ENCODE measurements around the gene PSAP. TPM values are rescaled to one million over a fixed set of nuclear protein-coding genes. Genes with fewer than 3 reads are reported as not detected.
A peak's percentile ranks its signal among the peaks of the same experiment; 100 is the strongest.

Gene PSAP
- total RNA-seq, 1 donor from 2014 or later: 358 TPM

- Histone ChIP-seq H3K4me1 (no peaks in the 10 kb centered on the region), H3F3A (ENCODE audit: low read depth) (no peaks in the 10 kb centered on the region), H2AFZ (replicated peaks) (no peak overlapping the region), H3K79me2 (ENCODE audit: low read depth) (no peaks in the 10 kb centered on the region), H3K4me3 (no peak overlapping the region), H3K27me3 (no peaks in the 10 kb centered on the region), H3K9me3 (ENCODE audit: low read depth) (no peaks in the 10 kb centered on the region), H4K20me1 (ENCODE audit: low read depth) (no peaks in the 10 kb centered on the region), H3K36me3 (no peaks in the 10 kb centered on the region), H3K27ac (no peak overlapping the region), H3K4me2 (no peak overlapping the region), H3K9ac (no peak overlapping the region)
- DNase-seq (ENCODE audit: low spot score): peak; percentile 76
- H3K9me3 Mint-ChIP-seq: no peaks in the 10 kb centered on the region
- H3K4me1 Mint-ChIP-seq: no peaks in the 10 kb centered on the region
- TF ChIP-seq EZH2 (IDR thresholded peaks at IDR 0.05): no peak
- TF ChIP-seq EZH2phosphoT487 (IDR thresholded peaks at IDR 0.05): no peak
- no peak for TF ChIP-seq CTCF (IDR thresholded peaks at IDR 0.05)
- peaks cover 7% of the 10 kb centered on the region for H3K27me3 Mint-ChIP-seq (ENCODE audit: insufficient read depth, low read depth)
- H3K4me3 Mint-ChIP-seq: no peak overlapping the region
- no peak overlapping the region for H3K27ac Mint-ChIP-seq
- no peaks in the 10 kb centered on the region for H3K36me3 Mint-ChIP-seq
Observed at GRCh38 chr10:71795248-71795647, 55.8 kb downstream of the PSAP start.

- no peak overlapping the region for H3K27ac Mint-ChIP-seq
- no peaks in the 10 kb centered on the region for H3K4me1 Mint-ChIP-seq
- H3K4me3 Mint-ChIP-seq: peak overlapping the region; percentile 60
- Histone ChIP-seq H3K36me3 (no peaks in the 10 kb centered on the region), H2AFZ (replicated peaks) (no peak overlapping the region), H3K4me3 (no peak overlapping the region), H3K4me1 (no peaks in the 10 kb centered on the region), H3K79me2 (ENCODE audit: low read depth) (no peaks in the 10 kb centered on the region), H3K27me3 (no peaks in the 10 kb centered on the region), H4K20me1 (ENCODE audit: low read depth) (no peaks in the 10 kb centered on the region), H3K9me3 (ENCODE audit: low read depth) (no peaks in the 10 kb centered on the region), H3K9ac (no peak overlapping the region), H3K27ac (no peak overlapping the region), H3K4me2 (no peak overlapping the region), H3F3A (ENCODE audit: low read depth) (no peaks in the 10 kb centered on the region)
- DNase-seq (ENCODE audit: low spot score): no peak
- peaks cover 8% of the 10 kb centered on the region for H3K27me3 Mint-ChIP-seq (ENCODE audit: insufficient read depth, low read depth)
- H3K9me3 Mint-ChIP-seq: no peaks in the 10 kb centered on the region
- H3K36me3 Mint-ChIP-seq: no peaks in the 10 kb centered on the region
- no peak for TF ChIP-seq CTCF (IDR thresholded peaks at IDR 0.05)
- no peak for TF ChIP-seq EZH2 (IDR thresholded peaks at IDR 0.05)
- TF ChIP-seq EZH2phosphoT487 (IDR thresholded peaks at IDR 0.05): no peak
Observed at GRCh38 chr10:71790749-71791440, 60.2 kb downstream of the PSAP start.

GRCh38 chr10:71789871-71790270, 61.2 kb downstream of the PSAP start:
- Histone ChIP-seq H3K36me3 (no peaks in the 10 kb centered on the region), H4K20me1 (ENCODE audit: low read depth) (no peaks in the 10 kb centered on the region), H3K9ac (no peak overlapping the region), H3K79me2 (ENCODE audit: low read depth) (no peaks in the 10 kb centered on the region), H3K9me3 (ENCODE audit: low read depth) (no peaks in the 10 kb centered on the region), H3K4me1 (no peaks in the 10 kb centered on the region), H3F3A (ENCODE audit: low read depth) (no peaks in the 10 kb centered on the region), H3K27ac (no peak overlapping the region), H3K4me2 (no peak overlapping the region), H2AFZ (replicated peaks) (no peak overlapping the region), H3K4me3 (no peak overlapping the region), H3K27me3 (no peaks in the 10 kb centered on the region)
- no peak for TF ChIP-seq CTCF (IDR thresholded peaks at IDR 0.05)
- TF ChIP-seq EZH2 (IDR thresholded peaks at IDR 0.05): no peak
- TF ChIP-seq EZH2phosphoT487 (IDR thresholded peaks at IDR 0.05): no peak
- Mint-ChIP-seq H3K4me1 (no peaks in the 10 kb centered on the region), H3K27ac (no peak overlapping the region), H3K9me3 (no peaks in the 10 kb centered on the region), H3K4me3 (no peak overlapping the region), H3K36me3 (no peaks in the 10 kb centered on the region), H3K27me3 (ENCODE audit: insufficient read depth, low read depth) (peaks cover 8% of the 10 kb centered on the region)
- no peak for DNase-seq (ENCODE audit: low spot score)
